HepG2 (cell line): ENCODE data around the gene SART1. TPM values are rescaled to one million over a fixed set of nuclear protein-coding genes. Genes with fewer than 3 reads are reported as not detected.

Experiments
- ESRRA ChIP-seq: sonication (generic); formaldehyde crosslinking; IDR thresholded peaks from 2 replicates; pipeline ENCODE4 v1.5.1; 2020; ENCODE audit warnings: mild to moderate bottlenecking, low read depth, missing genetic modification reagents
- GABPB1 ChIP-seq: IDR thresholded peaks from 2 replicates; pipeline ENCODE4 v1.6.1; 2016; ENCODE audit warnings: mild to moderate bottlenecking, missing genetic modification reagents, moderate library complexity, missing compliant biosample characterization
- JUN ChIP-seq: sonication (generic); formaldehyde crosslinking; IDR thresholded peaks from 2 replicates; pipeline ENCODE4 v1.4.0; 2020; ENCODE audit warnings: mild to moderate bottlenecking, missing genetic modification reagents
- KMT2B ChIP-seq: IDR thresholded peaks from 2 replicates; pipeline ENCODE4 v1.6.1; 2016; ENCODE audit warnings: missing genetic modification reagents, missing compliant biosample characterization
- NFE2L2 ChIP-seq: fragments of 150-350 bp; IDR thresholded peaks from 2 replicates; pipeline ENCODE4 v1.6.1; 2014; ENCODE audit warnings: low read length
- RAD51 ChIP-seq: fragments of 450-650 bp; IDR thresholded peaks from 2 replicates; pipeline ENCODE4 v1.6.1; 2016; ENCODE audit warnings: borderline replicate concordance
- STAT5B ChIP-seq: sonication (generic); formaldehyde crosslinking; IDR thresholded peaks from 2 replicates; pipeline ENCODE4 v1.4.0; 2020; ENCODE audit warnings: missing genetic modification reagents
- TAF1 ChIP-seq: sonication (generic); formaldehyde crosslinking; IDR thresholded peaks from 2 replicates; pipeline ENCODE4 v1.4.0; 2020; ENCODE audit warnings: missing genetic modification reagents
- TOPORS ChIP-seq: sonication (generic); formaldehyde crosslinking; IDR thresholded peaks from 2 replicates; pipeline ENCODE4 v1.8.0; 2023; ENCODE audit warnings: mild to moderate bottlenecking, missing genetic modification reagents
- ZFAT ChIP-seq: sonication (generic); formaldehyde crosslinking; conservative IDR thresholded peaks from 2 replicates; pipeline ENCODE4 v1.8.1; 2023; ENCODE audit warnings: missing genetic modification reagents, inconsistent platforms
- ZNF10 ChIP-seq: sonication (generic); formaldehyde crosslinking; IDR thresholded peaks from 2 replicates; pipeline ENCODE4 v1.4.0; 2020; ENCODE audit warnings: mild to moderate bottlenecking, low read depth, missing genetic modification reagents, borderline replicate concordance
- ZNF17 ChIP-seq: sonication (generic); formaldehyde crosslinking; IDR thresholded peaks from 2 replicates; pipeline ENCODE4 v1.5.0; 2020; ENCODE audit warnings: mild to moderate bottlenecking, missing genetic modification reagents
- ZNF292 ChIP-seq: sonication (generic); formaldehyde crosslinking; IDR thresholded peaks from 2 replicates; pipeline ENCODE4 v1.8.1; 2022; ENCODE audit warnings: mild to moderate bottlenecking, low read depth, missing genetic modification reagents, borderline replicate concordance
- ZNF296 ChIP-seq: sonication (generic); formaldehyde crosslinking; conservative IDR thresholded peaks from 2 replicates; pipeline ENCODE4 v1.5.0; 2020; ENCODE audit warnings: mild to moderate bottlenecking, missing genetic modification reagents
- ZNF616 ChIP-seq: sonication (generic); formaldehyde crosslinking; IDR thresholded peaks from 2 replicates; pipeline ENCODE4 v1.5.0; 2020; ENCODE audit warnings: low read depth, mild to moderate bottlenecking, missing genetic modification reagents
- ZSCAN29 ChIP-seq: sonication (generic); formaldehyde crosslinking; conservative IDR thresholded peaks from 2 replicates; pipeline ENCODE4 v1.4.0; 2020; ENCODE audit warnings: mild to moderate bottlenecking, missing genetic modification reagents
- polyA plus RNA-seq, 8 experiments: library from polyadenylated mRNA; depleted of rRNA in 3 of 8; stranded (reverse) in 7 of 8; unstranded in 1 of 8; fragments of >200 nt; fragmentation: Illumina TruSeq in 4 of 8; extraction: Trizol in 4 of 8; gene quantifications; 2 replicates each; pipeline versions ENCODE4 v1.2.1 to v1.2.3, GENCODE V29; 2011 to 2016; ENCODE audit warnings: low read depth in 4 of 8, missing spikeins in 1 of 8, mixed read lengths in 1 of 8; ENCODE audit not compliant: insufficient read depth in 1 of 8
- total RNA-seq, 5 experiments: library from RNA; depleted of rRNA; stranded (reverse); fragments of >200 nt; fragmentation: Illumina TruSeq; extraction: Trizol; gene quantifications; 2 replicates each; pipeline ENCODE4 v1.2.3, GENCODE V29; 2016; ENCODE audit warnings: low read depth in 1 of 5
- TF ChIP-seq, protein P1 (sequence below): sonication (generic); formaldehyde crosslinking; IDR thresholded peaks from 2 replicates; pipeline ENCODE4 v1.5.1; 2020; ENCODE audit warnings: mild to moderate bottlenecking, missing genetic modification reagents, borderline replicate concordance
- TF ChIP-seq, protein P2 (sequence below): sonication (generic); formaldehyde crosslinking; IDR thresholded peaks from 2 replicates; pipeline ENCODE4 v1.5.0; 2020; ENCODE audit warnings: mild to moderate bottlenecking, missing genetic modification reagents, borderline replicate concordance
- TF ChIP-seq, protein P3 (sequence below): sonication (generic); formaldehyde crosslinking; IDR thresholded peaks from 2 replicates; pipeline ENCODE4 v1.8.0; 2022; ENCODE audit warnings: mild to moderate bottlenecking, missing genetic modification reagents, borderline replicate concordance
- TF ChIP-seq, protein P4 (sequence below): sonication (generic); formaldehyde crosslinking; IDR thresholded peaks from 2 replicates; pipeline ENCODE4 v1.4.0; 2020; ENCODE audit warnings: missing genetic modification reagents

SART1 gene
- total and polyA plus RNA-seq, 2 of the 13 experiments (the other 11 are each of a cell fraction or from before 2014, with no cell fraction given): 11.3 to 22.5 TPM

DNA sequence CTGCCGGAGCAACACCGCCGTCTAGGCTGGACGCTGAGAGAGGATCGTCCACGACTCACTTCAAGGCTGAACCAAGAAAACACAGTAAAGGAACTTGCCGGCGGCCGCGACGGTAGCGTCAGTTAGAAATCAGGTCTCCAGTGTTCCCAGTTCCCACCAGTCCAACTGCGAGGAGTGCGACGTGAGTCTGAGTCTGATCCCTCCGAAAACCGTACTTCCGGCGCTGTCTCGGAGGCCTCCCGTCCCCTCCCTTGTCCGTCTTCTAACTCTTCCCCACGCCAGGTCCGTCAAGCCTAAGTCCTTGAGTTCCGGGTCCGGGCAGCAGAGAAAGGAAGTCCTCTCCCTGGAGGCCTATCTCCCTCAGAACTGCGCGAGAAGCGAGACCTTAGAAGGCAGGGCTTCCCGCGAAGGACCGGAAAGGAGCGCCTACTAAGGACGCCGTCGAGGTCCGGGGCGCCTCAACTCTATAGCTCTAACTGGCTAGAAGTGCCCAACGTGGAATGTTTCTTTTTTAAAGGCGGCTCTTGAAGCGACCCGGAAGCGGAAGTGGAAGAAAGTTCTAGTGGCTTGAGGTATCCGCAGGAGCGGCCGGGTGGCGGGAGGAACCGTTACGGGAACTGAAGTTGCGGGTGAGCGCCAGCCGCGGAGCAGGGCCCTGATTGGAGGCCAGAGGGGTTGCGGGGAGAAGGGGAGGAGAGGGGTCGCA lies 40.6 kb downstream of the SART1 start, which contains the start of the genes BANF1 and EIF1AD (continued):
- TF ChIP-seq, protein P1, sequence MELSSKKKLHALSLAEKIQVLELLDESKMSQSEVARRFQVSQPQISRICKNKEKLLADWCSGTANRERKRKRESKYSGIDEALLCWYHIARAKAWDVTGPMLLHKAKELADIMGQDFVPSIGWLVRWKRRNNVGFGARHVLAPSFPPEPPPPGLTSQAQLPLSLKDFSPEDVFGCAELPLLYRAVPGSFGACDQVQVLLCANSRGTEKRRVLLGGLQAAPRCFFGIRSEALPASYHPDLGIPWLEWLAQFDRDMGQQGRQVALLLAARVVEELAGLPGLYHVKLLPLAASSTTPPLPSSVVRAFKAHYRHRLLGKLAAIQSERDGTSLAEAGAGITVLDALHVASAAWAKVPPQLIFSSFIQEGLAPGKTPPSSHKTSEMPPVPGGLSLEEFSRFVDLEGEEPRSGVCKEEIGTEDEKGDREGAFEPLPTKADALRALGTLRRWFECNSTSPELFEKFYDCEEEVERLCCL (CRISPR knock-in tag): peak; percentile 33; the same call in 1 of the 2 replicates
- TF ChIP-seq, protein P2, sequence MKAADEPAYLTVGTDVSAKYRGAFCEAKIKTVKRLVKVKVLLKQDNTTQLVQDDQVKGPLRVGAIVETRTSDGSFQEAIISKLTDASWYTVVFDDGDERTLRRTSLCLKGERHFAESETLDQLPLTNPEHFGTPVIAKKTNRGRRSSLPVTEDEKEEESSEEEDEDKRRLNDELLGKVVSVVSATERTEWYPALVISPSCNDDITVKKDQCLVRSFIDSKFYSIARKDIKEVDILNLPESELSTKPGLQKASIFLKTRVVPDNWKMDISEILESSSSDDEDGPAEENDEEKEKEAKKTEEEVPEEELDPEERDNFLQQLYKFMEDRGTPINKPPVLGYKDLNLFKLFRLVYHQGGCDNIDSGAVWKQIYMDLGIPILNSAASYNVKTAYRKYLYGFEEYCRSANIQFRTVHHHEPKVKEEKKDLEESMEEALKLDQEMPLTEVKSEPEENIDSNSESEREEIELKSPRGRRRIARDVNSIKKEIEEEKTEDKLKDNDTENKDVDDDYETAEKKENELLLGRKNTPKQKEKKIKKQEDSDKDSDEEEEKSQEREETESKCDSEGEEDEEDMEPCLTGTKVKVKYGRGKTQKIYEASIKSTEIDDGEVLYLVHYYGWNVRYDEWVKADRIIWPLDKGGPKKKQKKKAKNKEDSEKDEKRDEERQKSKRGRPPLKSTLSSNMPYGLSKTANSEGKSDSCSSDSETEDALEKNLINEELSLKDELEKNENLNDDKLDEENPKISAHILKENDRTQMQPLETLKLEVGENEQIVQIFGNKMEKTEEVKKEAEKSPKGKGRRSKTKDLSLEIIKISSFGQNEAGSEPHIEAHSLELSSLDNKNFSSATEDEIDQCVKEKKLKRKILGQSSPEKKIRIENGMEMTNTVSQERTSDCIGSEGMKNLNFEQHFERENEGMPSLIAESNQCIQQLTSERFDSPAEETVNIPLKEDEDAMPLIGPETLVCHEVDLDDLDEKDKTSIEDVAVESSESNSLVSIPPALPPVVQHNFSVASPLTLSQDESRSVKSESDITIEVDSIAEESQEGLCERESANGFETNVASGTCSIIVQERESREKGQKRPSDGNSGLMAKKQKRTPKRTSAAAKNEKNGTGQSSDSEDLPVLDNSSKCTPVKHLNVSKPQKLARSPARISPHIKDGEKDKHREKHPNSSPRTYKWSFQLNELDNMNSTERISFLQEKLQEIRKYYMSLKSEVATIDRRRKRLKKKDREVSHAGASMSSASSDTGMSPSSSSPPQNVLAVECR (CRISPR knock-in tag): peak; percentile 94
- TF ChIP-seq ZNF292 (CRISPR knock-in tag) (no peak), TOPORS (CRISPR knock-in tag) (no peak), ZNF296 (CRISPR knock-in tag) (no peak), ZNF10 (no peak), ZSCAN29 (peak; percentile 79; the same call in 1 of the 2 replicates), ZFAT (CRISPR knock-in tag) (no peak), NFE2L2 (no peak), RAD51 (no peak), ZNF17 (no peak), ESRRA (CRISPR knock-in tag) (no peak; the same call in 1 of the 2 replicates), TAF1 (CRISPR knock-in tag) (peak; percentile 91), ZNF616 (no peak), JUN (0 out of 2 replicates have a peak, but pooled peaks have one; percentile 72), STAT5B (no peak), GABPB1 (peak; percentile 97), KMT2B (CRISPR knock-in tag) (peak; percentile 89)
- TF ChIP-seq, protein P3, sequence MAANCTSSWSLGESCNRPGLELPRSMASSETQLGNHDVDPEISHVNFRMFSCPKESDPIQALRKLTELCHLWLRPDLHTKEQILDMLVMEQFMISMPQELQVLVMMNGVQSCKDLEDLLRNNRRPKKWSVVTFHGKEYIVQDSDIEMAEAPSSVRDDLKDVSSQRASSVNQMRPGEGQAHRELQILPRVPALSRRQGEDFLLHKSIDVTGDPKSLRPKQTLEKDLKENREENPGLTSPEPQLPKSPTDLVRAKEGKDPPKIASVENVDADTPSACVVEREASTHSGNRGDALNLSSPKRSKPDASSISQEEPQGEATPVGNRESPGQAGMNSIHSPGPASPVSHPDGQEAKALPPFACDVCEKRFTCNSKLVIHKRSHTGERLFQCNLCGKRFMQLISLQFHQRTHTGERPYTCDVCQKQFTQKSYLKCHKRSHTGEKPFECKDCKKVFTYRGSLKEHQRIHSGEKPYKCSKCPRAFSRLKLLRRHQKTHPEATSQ (CRISPR knock-in tag): peak; percentile 78; the same call in 1 of the 2 replicates
- TF ChIP-seq, protein P4, sequence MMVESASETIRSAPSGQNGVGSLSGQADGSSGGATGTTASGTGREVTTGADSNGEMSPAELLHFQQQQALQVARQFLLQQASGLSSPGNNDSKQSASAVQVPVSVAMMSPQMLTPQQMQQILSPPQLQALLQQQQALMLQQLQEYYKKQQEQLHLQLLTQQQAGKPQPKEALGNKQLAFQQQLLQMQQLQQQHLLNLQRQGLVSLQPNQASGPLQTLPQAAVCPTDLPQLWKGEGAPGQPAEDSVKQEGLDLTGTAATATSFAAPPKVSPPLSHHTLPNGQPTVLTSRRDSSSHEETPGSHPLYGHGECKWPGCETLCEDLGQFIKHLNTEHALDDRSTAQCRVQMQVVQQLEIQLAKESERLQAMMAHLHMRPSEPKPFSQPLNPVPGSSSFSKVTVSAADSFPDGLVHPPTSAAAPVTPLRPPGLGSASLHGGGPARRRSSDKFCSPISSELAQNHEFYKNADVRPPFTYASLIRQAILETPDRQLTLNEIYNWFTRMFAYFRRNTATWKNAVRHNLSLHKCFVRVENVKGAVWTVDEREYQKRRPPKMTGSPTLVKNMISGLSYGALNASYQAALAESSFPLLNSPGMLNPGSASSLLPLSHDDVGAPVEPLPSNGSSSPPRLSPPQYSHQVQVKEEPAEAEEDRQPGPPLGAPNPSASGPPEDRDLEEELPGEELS (CRISPR knock-in tag): peak; percentile 36; the same call in 1 of the 2 replicates
